Measurements from ENCODE around the gene TAS1R3.

TAS1R3 gene

GRCh38 chr1:1337793-1338147 lies 6.7 kb downstream of the TAS1R3 start:
- no peak for DNase-seq (ENCODE audit: low read depth)
- TF ChIP-seq CTCF (IDR thresholded peaks at IDR 0.05; ENCODE audit: low read depth, low read length, missing control alignments), result no peak

GRCh38 chr1:1338278-1338677 lies 7.2 kb downstream of the TAS1R3 start:
- TF ChIP-seq CTCF (IDR thresholded peaks at IDR 0.05; ENCODE audit: low read depth, low read length, missing control alignments), result no peak
- H3K4me3 ChIP-seq (ENCODE audit: low read depth, low read length), result no peak overlapping the region
- DNase-seq (ENCODE audit: low read depth), result no peak

More at GRCh38 chr1:1337793-1338147, 6.7 kb downstream of the TAS1R3 start:
- no peak overlapping the region for H3K4me3 ChIP-seq (ENCODE audit: low read depth, low read length)

GRCh38 chr1:1340185-1340584 lies 9.1 kb downstream of the TAS1R3 start:
- H3K4me3 ChIP-seq (ENCODE audit: low read depth, low read length), result no peak overlapping the region
- no peak for DNase-seq (ENCODE audit: low read depth)
- no peak for TF ChIP-seq CTCF (IDR thresholded peaks at IDR 0.05; ENCODE audit: low read depth, low read length, missing control alignments)

GRCh38 chr1:1340791-1341548 lies 9.9 kb downstream of the TAS1R3 start:
- no peak overlapping the region for H3K4me3 ChIP-seq (ENCODE audit: low read depth, low read length)
- no peak for DNase-seq (ENCODE audit: low read depth)
- no peak for TF ChIP-seq CTCF (IDR thresholded peaks at IDR 0.05; ENCODE audit: low read depth, low read length, missing control alignments)

- DNase-seq (ENCODE audit: low read depth), result no peak
Measured at GRCh38 chr1:1341549-1342021, 10.5 kb downstream of the TAS1R3 start.

GRCh38 chr1:1342061-1342562 lies 11.0 kb downstream of the TAS1R3 start:
- DNase-seq (ENCODE audit: low read depth), result no peak
- no peak overlapping the region for H3K4me3 ChIP-seq (ENCODE audit: low read depth, low read length)
- no peak for TF ChIP-seq CTCF (IDR thresholded peaks at IDR 0.05; ENCODE audit: low read depth, low read length, missing control alignments)

More at GRCh38 chr1:1341549-1342021, 10.5 kb downstream of the TAS1R3 start:
- no peak for TF ChIP-seq CTCF (IDR thresholded peaks at IDR 0.05; ENCODE audit: low read depth, low read length, missing control alignments)
- H3K4me3 ChIP-seq (ENCODE audit: low read depth, low read length), result no peak overlapping the region
